Activated CD8-positive, alpha-beta T cell treated with anti-CD3 and anti-CD28 coated beads for 36 hours (primary cell): Measurements from ENCODE around the gene MAP4K4. TPM values are rescaled to one million over a fixed set of nuclear protein-coding genes. Genes with fewer than 3 reads are reported as not detected.

Experiments
- ATAC-seq: fragments of 200-7000 bp; cut with Tn5 transposase; one replicate; pipeline ENCODE4 v1.10.0; 2021; ENCODE audit warnings: mild to moderate bottlenecking, moderate library complexity
- CTCF ChIA-PET: fragments of 350-600 bp; sonication (Branson Sonifier 250); formaldehyde crosslinking; loops from one replicate; lab custom pipeline; 2021; ENCODE audit warnings: antibody characterized with exemption; lab: Charles Lee
- POLR2A ChIA-PET: fragments of 350-600 bp; sonication (Branson Sonifier 250); formaldehyde crosslinking; loops from one replicate; lab custom pipeline; 2021; ENCODE audit warnings: antibody characterized with exemption; lab: Charles Lee
- DNase-seq: peaks from one replicate; pipeline ENCODE4 v3.0.0-alpha.2; 2020
- H3K27ac Mint-ChIP-seq: one replicate; pipeline ENCODE4 v1.8.0; 2021; ENCODE audit warnings: mild to moderate bottlenecking, mixed read lengths
- H3K27me3 Mint-ChIP-seq: one replicate; pipeline ENCODE4 v1.8.0; 2021; ENCODE audit warnings: mixed read lengths
- H3K36me3 Mint-ChIP-seq: one replicate; pipeline ENCODE4 v1.8.0; 2021; ENCODE audit warnings: low read depth, mixed read lengths
- H3K4me1 Mint-ChIP-seq: one replicate; pipeline ENCODE4 v1.8.0; 2021; ENCODE audit warnings: low read depth, mixed read lengths
- H3K4me3 Mint-ChIP-seq: one replicate; pipeline ENCODE4 v1.8.0; 2021; ENCODE audit warnings: mild to moderate bottlenecking, moderate library complexity, mixed read lengths
- H3K9me3 Mint-ChIP-seq: one replicate; pipeline ENCODE4 v1.8.0; 2021; ENCODE audit warnings: mixed read lengths
- CTCF ChIP-seq: fragments of 200-600 bp; IDR thresholded peaks from one replicate; pipeline ENCODE4 v1.8.0; 2022; ENCODE audit warnings: antibody characterized with exemption, mild to moderate bottlenecking
- intact Hi-C: fragments of 100-400 bp; cut with micrococcal nuclease; formaldehyde crosslinking; loops from one replicate; pipeline ENCODE4 v1.10.0; 2022
- total RNA-seq, 2 experiments: library from RNA; stranded (reverse); gene quantifications; one replicate each; pipeline ENCODE4 v1.2.3, GENCODE V29; 2021

Gene MAP4K4
- total RNA-seq, 2 experiments from 2014 or later, result 26.3 to 27.3 TPM

- Mint-ChIP-seq H3K27ac (peak overlapping the region; percentile 50), H3K36me3 (peaks cover 2% of the 10 kb centered on the region), H3K4me3 (no peak overlapping the region), H3K9me3 (no peaks in the 10 kb centered on the region), H3K4me1 (peaks cover 88% of the 10 kb centered on the region), H3K27me3 (no peaks in the 10 kb centered on the region)
- ChIA-PET POLR2A (interaction anchor here (0.9 to 1.8 kb wide), 3 partner anchors 10 to 39 kb away, joined by 3 to 5 read pairs (median 3); no protein-coding TSS in a partner anchor), CTCF (interaction anchor here (1.2 to 2.0 kb wide), 2 partner anchors 11 to 14 kb away, joined by 4 to 10 read pairs; no protein-coding TSS in a partner anchor)
- intact Hi-C loops, result no loop called here
- no peak for ATAC-seq
- no peak for TF ChIP-seq CTCF
- DNase-seq, result no peak
Observed at GRCh38 chr2:101732199-101732598, 34.7 kb downstream of the MAP4K4 start.

GRCh38 chr2:101732773-101733256, 35.3 kb downstream of the MAP4K4 start:
- peaks cover 2% of the 10 kb centered on the region for H3K36me3 Mint-ChIP-seq
- H3K27me3 Mint-ChIP-seq, result no peaks in the 10 kb centered on the region
- ChIA-PET CTCF (interaction anchor here (1.2 to 2.1 kb wide), 3 partner anchors 12 to 37 kb away, joined by 4 to 10 read pairs (median 7); no protein-coding TSS in a partner anchor), POLR2A (interaction anchor here (0.9 to 1.1 kb wide), 3 partner anchors 12 to 40 kb away, joined by 3 to 4 read pairs (median 3); no protein-coding TSS in a partner anchor)
- H3K4me3 Mint-ChIP-seq, result no peak overlapping the region
- no peaks in the 10 kb centered on the region for H3K9me3 Mint-ChIP-seq
- peaks cover 88% of the 10 kb centered on the region for H3K4me1 Mint-ChIP-seq
- DNase-seq (no peak), ATAC-seq (no peak)
- no peak for TF ChIP-seq CTCF
- intact Hi-C loops, result no loop called here
- H3K27ac Mint-ChIP-seq, result peak overlapping the region; percentile 3

GRCh38 chr2:101733257-101733993, 35.9 kb downstream of the MAP4K4 start:
- intact Hi-C loops, result no loop called here
- no peak for TF ChIP-seq CTCF

GRCh38 chr2:101734505-101735165, 37.1 kb downstream of the MAP4K4 start:
- intact Hi-C loops, result no loop called here
- no peak for ATAC-seq
- peaks cover 84% of the 10 kb centered on the region for H3K4me1 Mint-ChIP-seq
- H3K9me3 Mint-ChIP-seq, result no peaks in the 10 kb centered on the region
- peaks cover 2% of the 10 kb centered on the region for H3K36me3 Mint-ChIP-seq
- no peak for TF ChIP-seq CTCF
- no peaks in the 10 kb centered on the region for H3K27me3 Mint-ChIP-seq
- POLR2A ChIA-PET, result no interaction called here
- no peak overlapping the region for H3K27ac Mint-ChIP-seq
- CTCF ChIA-PET, result interaction anchor here (1.1 to 2.1 kb wide), 2 partner anchors 18 to 35 kb away, joined by 3 to 7 read pairs; no protein-coding TSS in a partner anchor
- no peak for DNase-seq
- H3K4me3 Mint-ChIP-seq, result no peak overlapping the region

More at GRCh38 chr2:101733257-101733993, 35.9 kb downstream of the MAP4K4 start:
- POLR2A ChIA-PET, result interaction anchor here (1.0 to 1.1 kb wide), 2 partner anchors 12 to 15 kb away, joined by 3 to 4 read pairs; no protein-coding TSS in a partner anchor
- H3K36me3 Mint-ChIP-seq, result peaks cover 2% of the 10 kb centered on the region
- H3K27me3 Mint-ChIP-seq, result no peaks in the 10 kb centered on the region
- peaks cover 90% of the 10 kb centered on the region for H3K4me1 Mint-ChIP-seq
- peak overlapping the region; percentile 3 for H3K27ac Mint-ChIP-seq
- CTCF ChIA-PET, result interaction anchor here (2.0 to 2.1 kb wide), 2 partner anchors 15 to 36 kb away, joined by 7 to 10 read pairs; no protein-coding TSS in a partner anchor
- no peaks in the 10 kb centered on the region for H3K9me3 Mint-ChIP-seq
- ATAC-seq (no peak), DNase-seq (no peak)
- no peak overlapping the region for H3K4me3 Mint-ChIP-seq
